ENCODE data around the gene SOCS4. TPM values are rescaled to one million over a fixed set of nuclear protein-coding genes. Genes with fewer than 3 reads are reported as not detected.
"Not testable (repeated sequence)": the region's sequence is repeated elsewhere in the genome, so short reads cannot be mapped to it uniquely, and the experiment has no call there.

SOCS4 gene
- total RNA-seq, 1 donor from 2014 or later = 42.3 TPM

- H3K4me1 Mint-ChIP-seq (ENCODE audit: low read depth) = peaks cover 36% of the 10 kb centered on the region
- DNase-seq (ENCODE audit: low spot score) = no peak
- intact Hi-C loops (cut with micrococcal nuclease) = no loop called here
- H3K27me3 Mint-ChIP-seq (ENCODE audit: insufficient read depth) = no peaks in the 10 kb centered on the region
- no peak overlapping the region for H3K27ac Mint-ChIP-seq
- H3K4me3 Mint-ChIP-seq = no peak overlapping the region
- peaks cover 30% of the 10 kb centered on the region for H3K36me3 Mint-ChIP-seq (ENCODE audit: low read depth)
- H3K9me3 Mint-ChIP-seq = no peaks in the 10 kb centered on the region
Measured at GRCh38 chr14:55031190-55031589, 4.2 kb downstream of the SOCS4 start.

- H3K9me3 Mint-ChIP-seq; DNase-seq (ENCODE audit: low spot score); H3K4me3 Mint-ChIP-seq; H3K27me3 Mint-ChIP-seq (ENCODE audit: insufficient read depth); intact Hi-C loops (cut with micrococcal nuclease); H3K27ac Mint-ChIP-seq; H3K4me1 Mint-ChIP-seq (ENCODE audit: low read depth): not testable (repeated sequence)
- peaks cover 45% of the 10 kb centered on the region for H3K36me3 Mint-ChIP-seq (ENCODE audit: low read depth)
Measured at GRCh38 chr14:55037995-55038394, 11.0 kb downstream of the SOCS4 start.

- Mint-ChIP-seq H3K27ac (no peak overlapping the region), H3K27me3 (ENCODE audit: insufficient read depth) (no peaks in the 10 kb centered on the region), H3K9me3 (no peaks in the 10 kb centered on the region), H3K36me3 (ENCODE audit: low read depth) (peaks cover 47% of the 10 kb centered on the region), H3K4me1 (ENCODE audit: low read depth) (no peaks in the 10 kb centered on the region), H3K4me3 (no peak overlapping the region)
- DNase-seq (ENCODE audit: low spot score) = no peak
- intact Hi-C loops (cut with micrococcal nuclease) = no loop called here
Measured at GRCh38 chr14:55038708-55039107, 11.7 kb downstream of the SOCS4 start.

- H3K4me1 Mint-ChIP-seq (ENCODE audit: low read depth) = peaks cover 7% of the 10 kb centered on the region
- H3K9me3 Mint-ChIP-seq = no peaks in the 10 kb centered on the region
- no peaks in the 10 kb centered on the region for H3K27me3 Mint-ChIP-seq (ENCODE audit: insufficient read depth)
- intact Hi-C loops (cut with micrococcal nuclease) = no loop called here
- peaks cover 40% of the 10 kb centered on the region for H3K36me3 Mint-ChIP-seq (ENCODE audit: low read depth)
- H3K27ac Mint-ChIP-seq = no peak overlapping the region
- no peak for DNase-seq (ENCODE audit: low spot score)
- H3K4me3 Mint-ChIP-seq = no peak overlapping the region
Measured at GRCh38 chr14:55043528-55043927, 16.5 kb downstream of the SOCS4 start.

DNA sequence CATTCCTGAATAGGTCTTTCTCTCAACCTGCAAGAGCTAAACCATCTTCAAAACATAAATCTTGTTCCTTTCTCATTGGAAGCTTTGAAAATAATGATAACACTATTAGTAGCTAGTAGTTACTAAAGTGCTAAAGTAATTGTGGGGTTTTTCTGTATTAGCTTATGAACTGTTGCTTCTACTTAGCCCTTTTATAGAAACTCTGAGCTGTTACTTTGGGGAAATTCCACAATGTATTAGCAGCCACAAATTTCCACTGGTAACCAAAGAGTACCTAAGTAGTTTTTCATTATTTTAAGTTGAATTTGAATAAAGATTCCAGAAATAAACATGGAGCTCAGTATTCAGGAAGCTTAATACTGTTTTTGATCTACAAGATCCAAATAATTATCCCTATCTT, 18.1 kb downstream of the SOCS4 start:
- intact Hi-C loops (cut with micrococcal nuclease) = no loop called here
- Mint-ChIP-seq H3K9me3 (no peaks in the 10 kb centered on the region), H3K4me1 (ENCODE audit: low read depth) (peaks cover 7% of the 10 kb centered on the region), H3K4me3 (no peak overlapping the region), H3K27ac (no peak overlapping the region), H3K36me3 (ENCODE audit: low read depth) (peaks cover 29% of the 10 kb centered on the region), H3K27me3 (ENCODE audit: insufficient read depth) (no peaks in the 10 kb centered on the region)
- no peak for DNase-seq (ENCODE audit: low spot score)

DNA sequence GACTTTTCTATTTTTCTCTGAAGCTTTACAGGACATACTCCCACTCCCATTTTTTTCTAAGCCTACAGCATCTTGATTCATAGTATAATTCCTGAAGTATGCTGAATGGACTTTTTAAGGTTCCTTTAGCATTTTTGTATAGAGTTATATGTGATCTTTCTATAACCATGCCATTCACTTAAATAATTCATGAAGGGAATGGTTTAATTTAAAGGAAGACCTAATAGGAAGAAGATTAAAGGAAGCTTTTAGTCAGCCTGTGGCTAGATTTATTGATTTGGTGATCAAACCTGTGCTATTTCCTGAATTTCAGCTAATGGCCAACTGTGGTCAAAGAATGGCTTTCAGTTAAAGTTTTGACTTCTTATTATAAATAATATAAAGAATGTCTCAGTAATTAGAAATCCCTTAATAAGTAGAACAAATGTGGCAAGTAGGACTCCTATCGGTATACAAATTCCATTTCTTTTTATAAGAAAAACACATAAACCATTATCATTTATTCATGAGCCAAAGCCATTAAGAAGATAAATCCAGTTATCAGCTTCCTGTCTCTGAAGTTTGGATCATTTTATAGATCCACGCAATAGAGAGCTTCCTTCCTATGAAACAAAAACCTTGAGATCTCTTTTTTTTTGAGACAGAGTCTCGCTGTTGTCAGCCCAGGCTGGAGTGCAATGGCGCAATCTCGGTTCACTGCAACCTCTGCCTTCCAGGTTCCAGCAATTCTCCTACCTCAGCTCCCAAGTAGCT, 20.4 kb downstream of the SOCS4 start:
- Mint-ChIP-seq H3K4me3 (no peak overlapping the region), H3K9me3 (no peaks in the 10 kb centered on the region), H3K27me3 (ENCODE audit: insufficient read depth) (no peaks in the 10 kb centered on the region), H3K27ac (no peak overlapping the region), H3K4me1 (ENCODE audit: low read depth) (peaks cover 19% of the 10 kb centered on the region), H3K36me3 (ENCODE audit: low read depth) (peaks cover 26% of the 10 kb centered on the region)
- DNase-seq (ENCODE audit: low spot score) = no peak
- intact Hi-C loops (cut with micrococcal nuclease) = no loop called here

DNA sequence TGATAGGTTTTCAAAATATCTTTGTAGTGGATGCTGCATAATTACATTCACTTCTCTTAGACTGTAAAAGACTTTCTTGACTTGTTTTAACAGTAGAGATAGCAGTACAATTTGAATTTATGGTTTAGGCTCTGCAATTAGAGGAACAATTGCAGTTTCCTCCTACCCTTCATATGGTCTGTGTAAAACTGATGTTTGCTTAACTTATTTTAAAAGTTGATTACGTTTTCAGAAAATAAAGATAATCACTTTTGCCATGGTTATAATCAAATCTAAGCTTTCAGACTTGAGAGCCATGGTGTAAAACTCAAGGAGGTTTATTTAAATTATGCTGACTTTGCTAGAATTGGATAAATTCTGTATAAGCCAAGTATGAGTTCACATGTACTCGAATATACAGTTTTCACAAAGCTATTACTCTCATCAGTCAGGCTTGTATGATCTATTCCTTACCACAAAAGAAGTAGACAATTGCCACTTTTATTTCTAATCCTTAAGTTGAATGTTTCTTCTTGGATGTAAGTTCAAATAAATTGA, 21.9 kb downstream of the SOCS4 start:
- no peaks in the 10 kb centered on the region for H3K27me3 Mint-ChIP-seq (ENCODE audit: insufficient read depth)
- peaks cover 25% of the 10 kb centered on the region for H3K36me3 Mint-ChIP-seq (ENCODE audit: low read depth)
- DNase-seq (ENCODE audit: low spot score) = no peak
- H3K4me1 Mint-ChIP-seq (ENCODE audit: low read depth) = peaks cover 33% of the 10 kb centered on the region
- no peak overlapping the region for H3K4me3 Mint-ChIP-seq
- no peak overlapping the region for H3K27ac Mint-ChIP-seq
- H3K9me3 Mint-ChIP-seq = no peaks in the 10 kb centered on the region
- intact Hi-C loops (cut with micrococcal nuclease) = no loop called here

- no peak for DNase-seq (ENCODE audit: low spot score)
- Mint-ChIP-seq H3K27ac (peak overlapping the region; percentile 95), H3K36me3 (ENCODE audit: low read depth) (peaks cover 24% of the 10 kb centered on the region), H3K4me1 (ENCODE audit: low read depth) (peaks cover 37% of the 10 kb centered on the region), H3K27me3 (ENCODE audit: insufficient read depth) (no peaks in the 10 kb centered on the region), H3K4me3 (peak overlapping the region; percentile 94), H3K9me3 (no peaks in the 10 kb centered on the region)
- intact Hi-C loops (cut with micrococcal nuclease) = loop anchor here (1.0 to 10.0 kb wide), 6 partner anchors 24 to 542 kb away; partner anchors contain the start of genes CGRRF1, FBXO34, GCH1 and KTN1
Measured at GRCh38 chr14:55051165-55051422, 24.1 kb downstream of the SOCS4 start.

GRCh38 chr14:55051423-55052268, 24.6 kb downstream of the SOCS4 start, which contains the start of gene MAPK1IP1L:
Gene MAPK1IP1L (plus strand): TSS chr14:55051647. CDS start chr14:55061684, 10,037 bp downstream.
- peak; percentile 90 for DNase-seq (ENCODE audit: low spot score)
- intact Hi-C loops (cut with micrococcal nuclease) = loop anchor here (1.0 to 10.0 kb wide), 8 partner anchors 24 to 542 kb away; partner anchors contain the start of genes CGRRF1, DLGAP5, FBXO34 and GCH1
- Mint-ChIP-seq H3K27me3 (ENCODE audit: insufficient read depth) (no peaks in the 10 kb centered on the region), H3K9me3 (no peaks in the 10 kb centered on the region), H3K4me1 (ENCODE audit: low read depth) (peaks cover 37% of the 10 kb centered on the region), H3K27ac (peak within 1 kb of the TSS; percentile 95), H3K36me3 (ENCODE audit: low read depth) (peaks cover 22% of the 10 kb centered on the region), H3K4me3 (peak within 1 kb of the TSS; percentile 94)

DNA sequence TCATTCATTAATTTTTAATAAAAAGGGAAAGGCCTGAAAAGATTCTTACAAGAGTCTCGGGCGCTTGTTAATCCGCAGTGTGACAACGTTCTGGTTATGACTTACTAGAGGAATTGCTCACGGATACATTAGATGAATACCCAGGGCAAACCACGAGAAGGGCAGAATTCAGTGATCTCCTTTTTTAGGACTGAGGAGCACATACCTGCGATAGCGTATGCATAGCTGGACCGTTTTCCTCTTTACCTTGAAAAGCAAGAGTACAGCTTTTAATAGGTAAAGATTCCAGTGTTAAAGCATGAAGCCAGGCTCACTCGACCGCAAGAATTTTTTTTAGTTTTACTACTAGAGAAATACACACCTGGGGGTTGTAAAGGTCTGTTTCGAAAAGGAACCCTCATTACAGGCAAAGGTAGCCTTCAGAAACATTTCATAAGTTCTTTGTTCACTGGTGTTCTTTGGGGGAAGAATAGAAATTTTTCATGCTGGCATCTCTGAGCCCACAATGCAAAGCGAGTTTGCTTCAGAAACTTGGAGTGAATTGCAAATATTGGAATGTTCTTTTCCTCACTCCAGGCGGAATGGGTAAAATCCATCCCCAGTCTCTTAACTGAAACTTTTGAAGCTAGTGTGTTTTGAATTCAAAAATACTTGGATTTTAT, 25.4 kb downstream of the SOCS4 start:
- Mint-ChIP-seq H3K36me3 (ENCODE audit: low read depth) (peaks cover 22% of the 10 kb centered on the region), H3K9me3 (no peaks in the 10 kb centered on the region), H3K27me3 (ENCODE audit: insufficient read depth) (no peaks in the 10 kb centered on the region), H3K4me3 (peak overlapping the region; percentile 94), H3K27ac (peak overlapping the region; percentile 95), H3K4me1 (ENCODE audit: low read depth) (peaks cover 37% of the 10 kb centered on the region)
- intact Hi-C loops (cut with micrococcal nuclease) = loop anchor here (1.0 to 10.0 kb wide), 5 partner anchors 50 to 530 kb away; partner anchors contain the start of genes DLGAP5, FBXO34 and KTN1
- DNase-seq (ENCODE audit: low spot score) = no peak

DNA sequence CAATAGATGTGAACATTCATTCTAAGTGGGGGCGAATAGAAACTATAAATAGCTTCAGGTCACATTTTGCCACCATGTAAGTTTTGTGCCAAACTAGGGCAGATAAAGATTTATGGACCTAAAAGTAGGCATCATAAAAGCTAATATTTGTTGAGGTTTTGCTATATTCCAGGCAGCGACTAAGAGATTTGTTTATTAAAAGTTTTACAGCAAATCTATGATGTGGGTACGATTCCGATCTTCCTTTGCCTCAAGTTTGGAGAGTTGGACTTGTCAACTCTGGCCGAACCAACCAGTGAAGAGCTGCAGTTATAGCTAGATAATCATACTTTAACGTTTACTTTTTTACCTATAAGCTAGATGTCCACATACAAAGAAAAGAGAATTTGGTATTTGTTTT, 26.0 kb downstream of the SOCS4 start:
- Mint-ChIP-seq H3K4me1 (ENCODE audit: low read depth) (peaks cover 37% of the 10 kb centered on the region), H3K27ac (peak overlapping the region; percentile 95), H3K9me3 (no peaks in the 10 kb centered on the region), H3K27me3 (ENCODE audit: insufficient read depth) (no peaks in the 10 kb centered on the region), H3K4me3 (peak overlapping the region; percentile 94), H3K36me3 (ENCODE audit: low read depth) (peaks cover 23% of the 10 kb centered on the region)
- DNase-seq (ENCODE audit: low spot score) = no peak
- intact Hi-C loops (cut with micrococcal nuclease) = loop anchor here (2.0 to 10.0 kb wide), 4 partner anchors 50 to 529 kb away; partner anchors contain the start of genes FBXO34 and KTN1

DNA sequence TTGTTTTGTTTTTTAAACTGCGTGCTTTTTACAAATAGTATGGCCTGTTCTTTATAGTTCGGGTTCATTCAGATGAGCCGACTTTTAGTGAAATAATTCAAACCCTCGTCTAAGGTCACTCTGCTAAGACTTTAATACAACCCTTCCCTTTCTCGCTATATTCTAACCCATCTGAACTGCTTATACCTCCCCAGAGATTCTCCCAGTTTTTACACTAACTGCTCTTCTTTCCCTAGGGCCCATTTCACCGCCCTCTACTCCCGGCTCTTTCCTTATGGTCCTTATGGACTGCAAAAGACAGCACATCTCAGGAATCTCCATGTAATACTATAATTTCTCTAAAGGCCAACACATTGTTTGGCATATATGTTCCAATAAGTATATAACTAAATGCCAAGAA, 26.5 kb downstream of the SOCS4 start:
- intact Hi-C loops (cut with micrococcal nuclease) = loop anchor here (2.0 to 10.0 kb wide), 4 partner anchors 49 to 529 kb away; partner anchors contain the start of genes FBXO34 and KTN1
- H3K4me1 Mint-ChIP-seq (ENCODE audit: low read depth) = peaks cover 40% of the 10 kb centered on the region
- peak overlapping the region; percentile 94 for H3K4me3 Mint-ChIP-seq
- H3K9me3 Mint-ChIP-seq = no peaks in the 10 kb centered on the region
- DNase-seq (ENCODE audit: low spot score) = no peak
- no peak overlapping the region for H3K27ac Mint-ChIP-seq
- H3K27me3 Mint-ChIP-seq (ENCODE audit: insufficient read depth) = no peaks in the 10 kb centered on the region
- H3K36me3 Mint-ChIP-seq (ENCODE audit: low read depth) = peaks cover 26% of the 10 kb centered on the region

All from activated T-helper 1 cell treated with anti-CD3 and anti-CD28 coated beads, Interleukin-12 subunit alpha, Interleukin-12 subunit beta, Interleukin-2, Interleukin-4 antibody, amounts not matched to agents 30 ng/mL and 10 ng/mL and 1 ng/mL, durations not matched to agents 14 hours and 24 hours and 36 hours (primary cell).